SHP77 treated with DMSO at 0.1 percent for 48 hours (cell line): ENCODE measurements around the gene INTS13.
A peak's percentile ranks its signal among the peaks of the same experiment; 100 is the strongest.
"Not testable (repeated sequence)": the region's sequence is repeated elsewhere in the genome, so short reads cannot be mapped to it uniquely, and the experiment has no call there.

Experiments used
- DNase-seq: peaks from one replicate; lab custom pipeline; 2025; lab: John Stamatoyannopoulos, UW

INTS13 gene

DNA sequence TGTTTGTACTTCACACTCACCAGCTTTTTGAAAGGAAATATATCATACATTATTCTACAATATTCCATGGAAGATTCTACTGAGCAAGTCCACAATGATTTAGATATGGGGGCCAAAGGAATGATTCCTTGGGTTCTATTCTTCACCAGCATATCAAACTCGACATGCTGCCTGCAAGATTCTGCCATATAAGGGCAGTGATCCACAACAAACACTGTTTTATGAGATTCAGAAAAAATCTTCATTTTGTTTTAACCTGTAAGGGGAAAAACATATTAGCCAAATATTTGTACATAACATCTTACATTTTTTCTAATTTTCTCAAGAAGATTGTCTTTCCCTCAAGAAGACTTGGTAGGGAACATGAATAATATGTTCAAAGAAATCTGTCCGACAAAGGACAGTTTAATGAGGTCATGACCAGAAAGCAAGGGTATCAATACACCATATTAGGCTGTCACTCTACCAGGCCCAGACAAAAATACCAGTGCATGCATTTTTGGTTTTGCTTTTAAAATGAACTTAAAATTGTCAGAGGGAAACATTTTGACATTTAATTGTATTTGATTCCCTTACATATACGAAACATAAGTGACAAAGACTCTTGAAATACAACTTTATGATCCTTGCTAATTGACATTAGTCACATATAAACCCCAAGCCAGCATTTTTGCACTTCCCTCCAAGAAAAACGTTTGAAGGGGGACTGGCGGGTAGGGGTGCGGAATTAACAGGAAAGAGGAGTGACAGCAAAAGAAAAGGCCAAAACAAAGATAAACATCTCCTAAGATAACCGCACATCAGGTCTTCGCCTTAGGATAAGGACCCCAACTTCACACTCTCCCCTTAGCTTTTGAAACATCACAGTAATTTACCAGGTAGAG, 980 bp downstream of the INTS13 start:
- DNase-seq = no peak

DNA sequence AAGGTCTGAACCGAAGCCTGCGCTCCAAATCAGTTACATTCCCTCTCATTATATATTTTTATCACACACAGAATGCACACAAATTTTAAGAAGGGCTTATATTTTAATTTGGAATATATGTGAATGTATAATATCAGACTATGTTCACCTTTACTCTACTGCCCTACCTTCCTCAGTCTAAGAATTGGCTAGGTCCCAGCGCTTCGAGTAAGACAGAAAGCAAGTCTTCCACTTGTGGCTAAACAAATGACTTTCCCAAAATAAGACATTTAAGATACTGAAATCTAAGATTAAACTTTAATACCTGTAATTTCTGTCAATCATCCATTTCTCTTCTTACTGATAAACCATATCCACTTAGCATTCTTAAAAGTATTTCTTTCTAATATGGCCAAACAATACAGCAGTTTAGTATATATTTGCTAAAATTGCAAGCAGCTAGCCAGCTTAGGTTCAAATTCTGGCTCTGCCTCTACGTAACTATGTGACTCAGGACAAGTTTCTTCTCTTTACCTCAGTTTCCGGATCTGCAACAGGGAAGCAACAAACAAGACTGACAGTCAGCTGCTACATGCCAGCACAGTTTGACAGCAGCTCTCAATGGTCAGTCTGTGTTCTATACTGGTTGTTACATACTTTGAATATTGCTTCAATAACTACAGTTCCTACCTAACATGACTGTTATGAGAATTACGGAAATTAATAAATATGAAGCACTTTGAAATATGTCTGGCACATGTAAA, 2.0 kb downstream of the INTS13 start:
- DNase-seq = no peak

GRCh38 chr12:26929590-26929989, 8.2 kb downstream of the INTS13 start:
- DNase-seq = no peak

GRCh38 chr12:26928661-26929060, 9.1 kb downstream of the INTS13 start:
- no peak for DNase-seq

GRCh38 chr12:26921886-26922285, 15.9 kb downstream of the INTS13 start:
- DNase-seq = no peak

GRCh38 chr12:26919216-26919555, 18.6 kb downstream of the INTS13 start:
- no peak for DNase-seq

DNA sequence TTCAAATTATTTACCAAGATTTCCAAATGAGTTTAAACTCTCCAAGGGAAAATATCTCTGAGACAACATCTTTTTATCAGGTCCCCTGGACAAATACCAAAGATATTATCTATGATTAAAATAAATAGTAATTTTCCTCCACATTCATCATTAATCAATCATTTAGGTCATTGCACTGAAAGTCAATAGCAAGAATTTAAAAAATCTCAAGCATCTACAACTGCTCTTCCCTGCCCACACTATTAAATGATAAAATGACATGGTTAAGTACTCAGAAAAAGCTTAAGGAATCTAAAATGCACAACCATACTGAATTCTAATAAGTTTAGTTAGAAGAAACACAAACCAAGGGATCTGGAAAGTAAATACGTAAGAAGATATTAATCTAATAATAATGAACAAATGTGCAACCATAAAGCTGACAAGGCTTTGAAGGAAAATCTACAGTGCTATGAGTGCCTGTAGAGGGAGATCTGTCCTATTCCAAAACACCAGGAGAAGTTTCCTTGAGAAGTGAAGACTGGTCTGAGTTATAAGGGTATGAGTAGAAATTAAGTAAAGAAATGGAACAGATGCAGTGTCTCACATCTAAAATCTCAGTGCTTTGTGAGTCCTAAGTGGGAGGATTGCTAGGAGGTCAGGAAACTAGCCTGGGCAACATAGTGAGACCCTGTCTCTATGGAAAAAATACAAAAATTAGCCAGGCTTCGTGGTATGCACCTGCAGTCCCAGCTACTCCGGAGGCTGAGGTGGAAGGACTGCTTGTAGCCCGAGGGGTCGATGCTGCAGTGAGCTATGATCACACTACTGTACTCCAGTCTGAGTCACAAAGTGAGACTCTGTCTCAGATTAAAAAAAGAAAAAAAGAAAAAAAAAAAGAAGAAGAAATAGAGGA, 19.2 kb downstream of the INTS13 start:
- no peak for DNase-seq

GRCh38 chr12:26906704-26907103, 31.1 kb downstream of the INTS13 start:
- no peak for DNase-seq

DNA sequence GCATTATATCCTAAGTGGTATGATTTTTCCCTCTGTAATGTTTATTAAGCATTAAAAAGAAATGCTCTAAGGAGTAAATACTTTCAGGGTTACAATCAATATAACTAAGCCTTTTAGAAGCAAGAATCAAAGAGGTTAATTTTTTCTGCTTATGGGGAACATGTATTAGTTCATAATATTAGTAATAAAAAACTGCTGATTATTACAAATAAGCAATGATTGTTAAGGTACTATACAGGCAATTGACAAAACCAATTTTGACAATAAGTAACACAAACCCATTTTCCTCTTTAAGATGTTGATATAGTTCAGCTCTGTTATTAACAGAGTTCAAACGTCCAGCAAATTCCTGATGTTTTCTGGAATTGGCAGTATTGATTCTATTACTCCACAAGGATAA, 31.8 kb downstream of the INTS13 start:
- DNase-seq = no peak

GRCh38 chr12:26903396-26903795, 34.4 kb downstream of the INTS13 start:
- not testable (repeated sequence) for DNase-seq

GRCh38 chr12:26896913-26897312, 40.9 kb downstream of the INTS13 start:
- DNase-seq = no peak

- no peak for DNase-seq
Observed at GRCh38 chr12:26895672-26896071, 42.1 kb downstream of the INTS13 start.

- DNase-seq = no peak
Observed at GRCh38 chr12:26891704-26892103, 46.1 kb downstream of the INTS13 start.

- no peak for DNase-seq
Observed at GRCh38 chr12:26890784-26891183, 47.0 kb downstream of the INTS13 start.

DNA sequence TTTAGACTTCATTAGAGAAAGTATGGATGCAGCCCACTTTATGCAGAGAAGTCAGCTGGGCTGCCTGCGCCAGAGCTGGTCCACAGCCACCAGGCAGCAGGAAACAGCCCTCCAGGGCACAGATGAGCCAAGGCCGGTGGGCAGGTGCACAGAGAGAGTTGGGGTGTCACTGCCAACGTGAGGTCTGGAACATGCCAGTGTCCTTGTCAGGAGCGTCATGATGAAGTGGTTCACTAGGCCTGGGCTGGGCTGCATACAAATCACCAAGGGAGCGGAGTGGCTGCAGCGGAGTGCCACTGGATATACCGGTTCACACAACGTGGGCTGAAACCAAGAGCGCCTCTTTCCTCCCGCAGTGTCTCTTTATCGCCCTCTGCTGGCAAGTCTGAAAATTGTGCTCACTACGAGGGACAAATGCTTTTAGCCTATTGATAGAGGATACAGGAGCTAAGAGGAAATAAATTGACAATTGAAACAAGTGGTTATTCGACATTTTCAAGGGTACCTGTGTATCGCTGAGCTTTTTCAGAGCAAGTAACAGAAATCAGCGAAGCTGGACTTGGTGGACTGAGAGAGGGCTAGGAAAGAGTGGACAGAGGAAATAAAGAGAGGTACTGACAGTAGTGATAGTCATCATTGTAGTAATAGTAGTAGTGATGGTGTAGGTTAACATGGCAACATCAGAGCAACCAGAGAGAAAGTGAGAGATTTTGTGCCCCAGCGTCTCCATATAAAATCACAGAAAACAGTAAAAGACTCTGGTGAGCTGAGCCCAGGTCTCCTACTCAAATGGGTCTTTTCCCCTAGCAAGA, 52.8 kb downstream of the INTS13 start:
- DNase-seq = peak; percentile 88

DNA sequence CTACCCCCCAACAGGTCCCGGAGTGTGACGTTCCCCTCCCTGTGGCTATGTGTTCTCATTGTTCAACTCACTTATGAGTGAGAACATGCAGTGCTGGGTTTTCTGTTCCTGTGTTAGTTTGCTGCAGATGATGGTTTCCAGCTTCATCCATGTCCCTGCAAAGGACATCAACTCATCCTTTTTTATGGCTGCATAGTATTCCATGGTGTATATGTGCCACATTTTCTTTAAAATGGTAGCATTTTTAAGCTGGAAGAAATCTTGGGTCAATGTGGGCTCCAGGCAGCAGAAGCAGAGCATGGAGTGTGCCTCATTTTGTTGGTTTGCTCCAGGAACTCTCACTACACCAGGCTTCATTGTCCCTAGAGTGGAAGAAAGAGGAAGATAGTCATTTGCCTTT, 57.2 kb downstream of the INTS13 start:
- DNase-seq = no peak

GRCh38 chr12:26878661-26879119, 59.1 kb downstream of the INTS13 start:
- peak; percentile 70 for DNase-seq

- no peak for DNase-seq
Observed at GRCh38 chr12:26874501-26875296, 63.1 kb downstream of the INTS13 start.

DNA sequence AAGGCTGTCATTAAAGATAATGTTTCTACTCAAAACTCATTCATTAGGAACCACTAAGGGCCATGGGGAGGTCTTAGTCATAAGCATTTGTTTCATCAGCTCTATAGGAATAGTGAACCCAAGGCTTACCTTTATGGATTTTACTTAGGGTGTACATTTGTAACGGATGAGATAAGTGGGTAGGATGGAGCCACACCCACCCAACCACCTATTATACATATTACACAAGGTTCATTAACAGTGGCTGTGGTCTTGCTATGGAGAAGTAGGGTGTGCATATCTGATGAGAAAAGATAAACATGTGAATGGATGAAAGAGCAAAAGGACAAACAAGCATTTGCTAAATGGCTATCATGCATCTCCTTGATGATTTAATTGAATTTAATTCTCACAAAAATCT, 65.2 kb downstream of the INTS13 start:
- DNase-seq = no peak

GRCh38 chr12:26871985-26872384, 65.8 kb downstream of the INTS13 start:
- no peak for DNase-seq
